Stimulated activated CD8-positive, alpha-beta memory T cell treated with anti-CD3 and anti-CD28 coated beads, Interleukin-4, amount 100 ng/mL, for 4 hours (primary cell): Measurements from ENCODE around the gene SH3PXD2A.

Experiments used
- DNase-seq, 2 donors: peaks; one replicate each; pipeline ENCODE4 v3.0.0-alpha.2; 2020; ENCODE audit warnings: low read depth in 2 of 2, low spot score in 1 of 2

SH3PXD2A gene

DNA sequence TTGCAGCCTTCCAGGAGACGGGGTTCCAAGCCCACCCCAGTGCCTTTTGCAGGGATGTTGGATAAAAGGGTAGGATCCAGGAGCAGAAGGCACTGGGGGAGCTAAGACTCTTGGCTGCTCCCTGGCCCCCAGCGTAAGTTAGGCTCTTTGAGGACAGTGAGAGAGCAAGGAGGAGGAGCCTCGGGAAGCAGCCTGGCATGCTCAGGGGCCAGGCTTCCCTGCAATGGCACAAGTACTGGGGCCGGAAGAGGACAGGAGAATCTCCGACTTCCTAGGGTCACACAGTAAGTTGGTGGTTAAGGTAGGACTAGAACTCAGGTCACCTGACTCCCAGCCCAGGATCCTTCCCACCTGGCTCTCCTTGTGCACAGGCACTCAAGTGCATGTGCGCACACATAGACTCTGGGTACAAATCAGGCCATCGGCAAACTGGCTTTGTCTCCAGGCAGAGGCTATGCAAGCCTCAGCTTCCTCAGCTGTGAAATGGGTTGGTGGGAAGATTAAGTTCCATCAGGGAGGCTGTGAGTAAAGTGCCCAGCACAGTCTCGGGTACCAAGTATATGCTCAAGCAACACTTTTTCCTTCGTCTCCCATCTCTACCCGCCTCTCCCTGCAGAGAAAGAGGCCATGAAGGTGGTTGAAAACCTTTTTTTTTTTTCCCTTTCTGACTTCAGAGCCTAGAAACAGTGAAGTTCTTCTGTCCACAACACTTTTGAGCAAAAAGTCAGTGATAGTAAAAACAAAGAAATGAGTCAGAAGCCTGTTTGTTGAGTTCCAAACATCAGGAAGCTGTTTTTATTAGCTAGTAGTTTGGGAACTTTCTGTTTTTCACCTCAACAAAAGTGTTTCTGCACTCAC is 282.8 kb downstream of the SH3PXD2A start:
- DNase-seq, result no peak

DNA sequence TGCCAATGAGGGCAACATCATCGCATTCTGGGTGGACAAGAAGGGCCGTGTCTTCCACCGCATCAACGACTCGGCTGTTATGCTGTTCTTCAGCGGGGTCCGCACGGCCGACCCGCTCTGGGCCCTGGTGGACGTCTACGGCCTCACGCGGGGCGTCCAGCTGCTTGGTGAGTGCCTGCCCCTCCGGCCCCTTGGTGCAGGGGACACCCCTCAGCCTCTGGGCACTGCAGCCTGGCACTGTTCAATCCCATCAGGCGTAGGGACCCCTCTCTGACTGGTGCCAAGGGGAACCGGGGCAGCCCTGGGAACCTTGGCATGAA is 283.8 kb downstream of the SH3PXD2A start:
- DNase-seq, result no peak

DNA sequence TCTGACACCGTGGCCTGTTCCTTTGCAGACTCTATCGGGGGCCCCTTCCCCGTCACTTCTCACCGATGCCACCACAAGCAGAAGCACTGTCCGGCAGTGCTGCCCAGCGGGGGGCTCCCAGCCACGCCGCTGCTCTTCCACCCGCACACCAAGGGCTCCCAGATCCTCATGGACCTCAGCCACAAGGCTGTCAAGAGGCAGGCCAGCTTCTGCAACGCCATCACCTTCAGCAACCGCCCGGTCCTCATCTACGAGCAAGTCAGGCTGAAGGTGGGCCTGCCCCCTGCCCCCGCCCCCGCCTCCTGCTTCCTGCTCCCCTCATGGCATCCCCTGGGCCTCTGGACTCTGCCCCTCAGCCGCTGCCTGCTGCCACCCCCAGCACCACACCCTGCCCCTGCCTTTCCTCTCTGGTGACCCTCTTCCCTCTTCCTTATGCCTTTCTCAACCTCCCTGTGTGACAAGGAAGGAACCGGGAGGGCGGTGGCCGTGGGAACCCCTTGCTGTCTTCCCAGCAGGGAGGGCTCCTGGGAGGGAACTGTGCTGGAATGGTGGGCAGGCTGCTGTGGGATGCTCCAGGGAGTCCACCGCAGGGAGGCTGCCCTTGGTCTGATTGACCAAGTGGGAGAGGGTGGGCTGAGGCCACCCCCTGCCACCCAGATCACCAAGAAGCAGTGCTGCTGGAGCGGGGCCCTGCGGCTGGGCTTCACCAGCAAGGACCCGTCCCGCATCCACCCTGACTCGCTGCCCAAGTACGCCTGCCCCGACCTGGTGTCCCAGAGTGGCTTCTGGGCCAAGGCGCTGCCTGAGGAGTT is 284.3 kb downstream of the SH3PXD2A start:
- DNase-seq, result no peak

DNA sequence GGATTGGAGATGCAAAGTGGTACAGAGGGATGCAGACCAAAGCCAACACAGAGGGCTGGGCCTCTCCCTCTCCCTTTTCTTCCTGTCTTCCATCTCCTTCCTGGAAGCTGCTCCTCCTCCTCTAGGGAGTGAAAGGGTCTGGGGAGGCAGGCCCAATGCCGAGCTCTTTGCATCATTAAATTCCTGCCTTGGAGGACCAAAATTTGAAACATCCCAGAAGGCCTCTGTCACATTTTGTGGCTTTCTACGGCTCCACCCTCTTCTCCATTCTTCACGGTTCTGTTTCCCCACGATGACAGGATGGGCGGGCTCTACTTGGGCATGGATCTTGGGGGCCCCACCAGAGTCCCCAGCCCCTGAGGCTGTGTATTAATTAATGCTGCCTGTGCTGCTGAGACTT is 285.5 kb downstream of the SH3PXD2A start:
- no peak for DNase-seq

DNA sequence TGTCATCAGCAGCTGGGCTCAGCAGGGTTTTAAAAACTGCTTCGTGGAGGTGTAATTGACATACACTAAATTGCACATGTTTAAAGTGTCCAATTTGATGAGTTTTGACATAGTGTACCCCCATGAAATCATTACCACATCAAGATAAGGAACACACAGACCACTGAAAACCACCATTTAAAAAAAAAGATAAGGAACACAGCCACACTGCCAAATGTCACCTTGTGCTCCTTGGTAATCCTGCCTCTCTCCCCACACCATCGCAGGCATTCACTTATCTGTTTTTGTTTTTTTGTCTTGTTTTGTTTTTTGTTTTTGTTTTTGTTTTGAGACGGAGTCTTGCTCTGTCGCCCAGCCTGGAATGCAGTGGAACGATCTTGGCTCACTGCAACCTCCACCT is 286.9 kb downstream of the SH3PXD2A start:
- no peak for DNase-seq

DNA sequence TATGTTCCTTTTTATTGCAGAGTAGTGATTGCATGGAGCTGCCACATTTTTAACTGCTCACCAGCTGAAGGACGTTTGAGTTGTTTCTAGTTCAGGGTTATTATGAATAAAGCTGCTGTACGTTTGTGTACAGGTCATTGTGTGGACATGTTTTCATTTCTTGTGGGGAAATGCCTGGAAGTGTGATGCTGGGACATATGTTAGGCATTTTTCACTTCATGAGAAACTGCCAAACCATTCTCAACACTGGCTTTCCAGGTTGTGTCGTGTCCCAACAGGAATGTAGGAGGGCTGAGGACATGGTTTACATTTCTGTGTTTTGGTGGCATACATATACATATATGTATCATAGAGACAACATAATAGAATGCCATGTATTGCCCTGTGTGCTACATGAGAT is 288.8 kb downstream of the SH3PXD2A start:
- DNase-seq, result no peak

DNA sequence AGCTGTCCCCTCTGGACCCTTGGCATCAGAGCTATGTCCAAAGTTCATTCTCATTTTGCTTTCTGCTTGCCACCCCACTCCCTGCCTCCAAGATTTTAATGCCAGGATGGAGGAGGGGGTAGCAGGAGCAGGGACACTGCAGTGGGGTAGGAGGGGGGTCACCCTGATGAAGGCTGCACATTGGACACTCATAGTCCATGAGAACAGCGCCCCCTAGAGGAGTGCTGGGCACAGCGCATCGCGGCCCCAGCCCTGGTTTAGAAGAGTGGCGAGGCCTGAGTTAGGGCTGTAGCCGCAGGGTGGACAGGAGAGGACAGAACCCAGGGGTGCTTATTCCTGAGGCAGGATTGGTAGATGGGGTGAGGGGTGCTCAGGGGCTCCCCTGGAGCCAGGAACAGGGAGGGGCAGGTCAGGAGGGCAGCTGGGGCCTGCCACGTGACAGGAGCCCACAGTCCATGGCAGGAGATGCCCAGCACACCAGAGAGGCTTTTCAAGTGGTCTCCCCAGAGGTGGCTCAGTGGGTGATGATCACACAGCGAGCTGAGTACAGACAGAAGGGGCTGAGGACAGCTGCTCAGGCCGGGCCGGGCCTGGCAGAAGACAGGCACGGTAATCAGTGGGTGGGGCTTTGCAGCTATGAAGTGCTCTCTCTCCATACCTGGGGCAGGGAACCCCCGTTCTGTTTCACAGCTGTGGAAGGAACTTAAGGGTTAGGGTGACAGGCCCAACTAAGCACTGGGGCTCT is 290.4 kb downstream of the SH3PXD2A start:
- DNase-seq, result no peak

DNA sequence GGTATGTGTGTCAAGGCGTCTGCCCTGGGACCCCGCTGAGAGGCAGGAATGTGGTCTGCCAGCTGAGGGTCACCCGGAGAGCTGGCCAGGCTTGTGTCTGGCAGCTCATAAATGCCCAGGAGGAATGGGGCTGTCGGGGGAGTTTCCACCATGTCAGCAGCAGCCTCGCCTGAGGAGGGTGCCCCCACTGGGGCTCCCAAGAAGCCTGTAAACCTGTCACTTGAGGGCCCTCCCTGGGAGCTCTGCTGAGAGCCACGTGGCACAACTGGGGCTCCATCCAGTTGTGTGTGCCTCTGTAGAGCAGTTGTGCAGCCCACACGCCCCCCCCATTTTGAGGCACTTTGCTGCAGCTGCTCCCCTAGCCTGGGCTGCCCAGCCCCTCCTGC is 291.3 kb downstream of the SH3PXD2A start:
- no peak for DNase-seq

DNA sequence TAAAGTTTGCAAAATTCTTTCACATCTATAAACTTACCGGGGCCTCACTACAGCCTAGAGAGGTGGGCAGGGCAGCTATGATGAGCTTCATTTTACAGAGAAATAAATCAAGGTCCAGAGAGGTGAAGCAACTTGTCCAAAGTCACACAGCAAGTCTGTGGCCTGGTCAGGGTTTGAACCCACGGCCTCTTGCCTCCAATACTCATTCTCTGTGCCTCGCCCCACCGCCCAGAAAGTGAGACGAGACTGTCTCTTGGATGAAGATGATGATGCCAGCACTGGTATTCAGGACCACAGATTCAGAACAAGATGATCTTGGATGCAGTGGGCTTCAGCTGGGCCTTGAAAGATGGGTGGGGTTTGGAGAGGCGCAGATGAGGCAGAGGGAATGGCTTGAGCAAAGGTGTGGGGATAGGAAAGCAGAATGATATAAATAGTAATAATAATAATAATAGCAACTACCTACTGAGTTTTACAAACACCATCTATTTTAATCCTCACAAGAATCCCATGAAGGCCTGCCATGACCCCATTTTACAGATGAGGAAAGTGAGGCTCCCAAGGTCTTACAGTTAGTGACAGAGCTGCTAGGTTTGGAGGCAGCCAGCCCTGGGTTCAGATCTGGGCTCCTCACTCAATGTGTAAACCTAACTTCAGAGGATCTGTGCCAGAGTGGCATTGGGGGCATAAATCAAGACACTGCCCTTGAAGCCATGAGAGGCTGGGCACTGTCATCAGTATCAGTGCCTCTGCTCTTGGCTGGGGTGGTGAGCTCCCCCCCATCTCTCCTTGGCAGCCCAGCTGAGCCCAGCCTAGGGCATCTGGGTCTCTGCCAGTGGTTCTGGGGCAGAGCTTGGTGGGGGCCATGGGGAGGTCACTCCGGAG is 291.9 kb downstream of the SH3PXD2A start:
- no peak for DNase-seq

DNA sequence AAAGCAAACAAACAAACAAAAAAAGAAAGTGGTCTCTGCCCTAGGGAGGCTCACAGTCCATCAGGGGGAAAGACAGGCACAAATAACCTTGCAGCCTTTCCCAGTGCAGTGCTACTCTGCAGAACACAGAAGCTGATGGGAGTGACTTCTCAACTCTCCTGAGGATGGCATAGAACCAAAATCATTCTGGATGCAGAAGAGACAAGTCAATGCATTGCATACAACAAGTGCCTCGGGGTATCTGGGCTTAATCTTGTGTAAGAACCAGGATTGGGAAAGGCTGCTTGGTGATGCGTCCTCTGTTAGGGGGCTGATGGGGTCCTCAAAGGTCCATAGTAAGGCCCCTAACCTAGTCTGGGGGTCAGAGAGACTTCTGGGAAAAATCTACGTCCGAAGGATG is 293.0 kb downstream of the SH3PXD2A start:
- no peak for DNase-seq

DNA sequence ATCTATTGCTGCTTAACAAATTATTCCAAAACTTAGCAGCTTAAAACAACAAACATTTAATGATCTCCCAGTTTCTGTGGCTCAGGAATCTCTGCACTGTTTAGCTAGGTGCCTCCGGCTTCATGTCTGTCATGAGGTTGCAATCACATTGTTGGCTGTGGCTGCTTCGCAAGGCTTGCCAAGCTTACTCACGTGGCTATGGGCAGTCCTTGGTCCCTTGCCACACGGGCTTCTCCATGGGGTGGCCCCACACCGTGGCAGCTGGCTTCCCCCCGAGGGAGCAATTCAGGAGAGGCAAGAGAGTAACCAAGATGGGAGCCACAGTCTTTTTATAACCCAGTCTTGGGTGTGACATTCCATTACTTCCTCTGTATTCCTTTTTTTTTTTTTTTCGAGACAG is 294.5 kb downstream of the SH3PXD2A start:
- DNase-seq, result no peak

DNA sequence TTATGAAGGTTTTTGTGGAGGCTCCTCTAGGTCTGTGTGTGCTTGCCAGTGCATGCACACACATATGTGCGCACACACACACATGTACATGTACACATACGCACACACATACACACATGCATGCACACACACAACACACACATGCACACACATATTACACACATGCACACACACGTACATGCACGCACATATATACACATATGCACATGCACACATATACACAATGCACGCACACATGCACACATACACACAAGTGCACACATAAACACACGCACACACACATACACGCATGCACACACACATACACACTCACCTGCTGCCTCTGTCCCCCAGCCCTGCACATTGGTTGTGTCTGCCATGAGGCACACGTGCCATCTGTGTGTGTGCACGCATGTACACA is 295.6 kb downstream of the SH3PXD2A start:
- no peak for DNase-seq

DNA sequence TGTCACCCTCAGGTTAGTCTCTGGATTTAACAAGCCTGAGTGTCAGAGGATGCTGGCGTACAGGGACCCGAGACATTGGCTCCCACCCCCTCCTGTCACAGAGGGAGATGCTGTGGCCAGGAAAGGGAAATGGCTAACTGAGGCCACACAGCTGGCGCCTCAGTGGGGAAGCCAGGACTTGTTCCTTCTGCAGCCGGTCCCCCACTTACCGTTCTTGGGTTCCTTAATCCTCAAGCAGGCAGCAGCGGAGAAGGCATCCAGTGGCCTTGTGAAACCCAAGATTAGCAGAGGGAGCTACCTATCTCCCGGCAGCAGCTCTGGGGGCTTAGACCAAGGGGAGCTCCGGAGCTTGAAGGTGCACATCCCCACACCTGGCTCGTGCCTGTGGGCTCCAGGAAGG is 296.5 kb downstream of the SH3PXD2A start:
- no peak for DNase-seq

DNA sequence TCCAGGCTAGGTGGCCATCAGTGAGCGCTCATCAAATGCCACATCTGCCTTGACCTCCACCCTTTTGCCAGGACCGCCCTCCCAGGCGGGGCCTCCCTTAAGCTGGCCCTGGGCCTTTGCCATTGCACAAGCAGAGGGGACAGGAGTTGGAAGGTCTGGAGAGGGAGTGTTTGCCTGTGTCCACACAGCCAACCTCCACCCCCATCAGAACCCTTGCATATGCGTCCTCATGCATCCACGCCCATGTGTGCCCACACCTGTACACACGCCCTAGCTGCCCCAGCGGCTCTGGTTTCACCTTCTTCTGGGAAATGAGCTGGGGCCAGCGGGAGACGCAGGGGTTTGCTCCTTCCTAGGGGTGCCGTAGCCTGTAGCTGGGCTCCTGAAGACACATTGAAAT is 297.9 kb downstream of the SH3PXD2A start:
- DNase-seq, result no peak

DNA sequence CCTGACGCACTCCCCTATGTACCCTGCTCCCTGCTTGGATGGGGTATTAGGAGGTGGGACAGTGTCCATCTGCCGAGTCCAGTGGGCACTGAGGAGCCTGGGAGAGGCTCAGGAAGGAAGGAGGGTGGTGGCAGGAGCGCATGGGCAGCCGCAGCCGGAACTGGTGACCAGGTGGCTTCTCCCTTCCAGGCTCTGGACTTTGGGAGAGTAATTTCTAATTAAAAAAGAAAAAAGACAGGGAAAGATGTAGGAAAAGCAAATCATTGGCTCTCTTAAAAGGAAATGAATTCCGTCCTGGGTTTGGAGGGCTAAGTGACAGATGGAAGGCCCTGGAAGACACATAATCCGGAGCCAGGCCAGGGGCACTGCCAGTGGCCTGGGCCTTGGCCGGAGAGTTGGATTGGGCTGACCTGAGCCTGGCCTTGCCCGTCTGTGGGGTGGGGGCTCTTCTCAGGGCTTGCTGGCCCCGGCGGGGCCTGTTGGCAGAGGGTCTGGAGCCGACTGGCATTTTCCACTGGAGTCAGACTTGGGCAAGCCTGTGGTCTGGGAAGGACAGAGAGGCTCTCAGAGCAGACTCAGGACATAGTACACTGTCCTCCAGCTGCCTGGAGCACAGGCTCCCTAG is 298.9 kb downstream of the SH3PXD2A start:
- no peak for DNase-seq

DNA sequence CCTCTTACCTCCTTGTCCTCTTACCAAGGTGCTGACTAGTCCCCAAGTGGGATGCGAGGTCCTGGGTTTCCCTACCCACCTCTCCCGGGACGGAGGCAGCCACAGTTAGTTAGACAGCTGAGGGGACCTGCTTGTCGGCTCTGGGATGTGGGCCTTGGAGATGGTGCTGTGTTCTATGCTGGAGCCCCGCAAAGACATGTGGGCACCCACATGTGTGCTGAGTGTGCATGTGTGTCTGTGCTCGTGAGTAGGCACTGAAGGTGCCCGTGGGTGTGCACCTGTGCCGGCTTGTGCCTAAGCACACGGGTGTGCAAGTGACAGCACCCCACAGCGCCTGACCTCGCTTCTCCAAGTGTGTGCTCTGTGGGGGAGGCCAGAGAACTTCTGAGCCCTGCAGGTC is 299.7 kb downstream of the SH3PXD2A start:
- no peak for DNase-seq

DNA sequence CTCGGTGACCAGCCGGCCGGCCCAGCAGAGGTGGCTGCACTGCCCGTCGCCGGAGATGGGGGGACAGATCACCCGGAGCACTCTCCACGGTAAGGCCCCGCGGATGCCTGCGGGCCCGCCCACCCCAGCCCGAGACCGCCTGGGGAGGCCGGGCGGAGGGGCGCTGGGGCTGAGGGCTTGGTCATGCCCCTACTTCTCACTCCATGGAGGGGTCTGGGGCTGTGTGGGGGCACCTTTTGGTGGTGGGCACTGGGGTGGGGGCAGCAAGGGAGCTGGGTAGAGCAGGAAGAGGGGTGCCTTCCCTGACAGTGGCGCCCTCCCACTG is 300.1 kb downstream of the SH3PXD2A start:
- DNase-seq, result no peak

DNA sequence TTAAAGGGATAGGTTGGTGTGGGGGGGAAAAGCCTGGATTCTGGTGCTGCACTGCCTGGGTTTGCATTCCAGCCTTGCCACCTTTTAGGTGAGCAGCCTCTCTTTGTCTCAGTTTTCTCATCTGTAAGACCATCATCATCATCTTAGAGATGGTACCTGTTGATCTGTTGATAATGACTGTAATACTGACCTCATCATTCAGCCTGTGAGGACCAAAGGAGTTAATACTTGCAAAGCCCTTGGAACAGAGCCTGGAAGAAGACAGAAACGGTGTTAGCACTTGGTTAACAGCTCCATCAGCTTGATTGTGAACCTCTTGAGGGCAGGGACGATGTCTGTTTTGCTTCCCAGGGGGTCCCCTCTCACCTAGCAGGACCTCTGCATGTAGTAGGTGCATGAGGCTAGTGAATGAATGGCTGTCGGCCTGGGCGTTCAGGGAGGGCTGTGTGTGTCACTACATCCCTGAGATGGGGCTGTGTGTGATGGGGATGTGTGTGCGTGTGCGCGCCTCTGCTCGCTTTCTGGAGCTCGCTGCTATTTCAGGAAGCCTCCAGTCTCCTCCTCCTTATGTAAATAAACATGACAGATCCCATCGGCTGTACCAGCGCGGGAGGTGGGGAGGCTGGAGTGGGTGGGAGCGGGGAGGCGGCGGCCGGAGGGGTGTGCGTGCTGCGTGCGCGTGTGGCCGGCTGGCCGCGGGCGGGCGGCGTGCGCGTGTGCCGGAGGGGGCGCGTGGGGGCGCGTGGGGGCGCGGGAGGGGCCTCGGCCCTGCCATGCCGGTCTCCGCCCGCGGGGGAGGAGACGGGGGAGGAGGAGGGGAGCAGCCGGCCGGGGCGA is 300.7 kb downstream of the SH3PXD2A start:
- no peak for DNase-seq

DNA sequence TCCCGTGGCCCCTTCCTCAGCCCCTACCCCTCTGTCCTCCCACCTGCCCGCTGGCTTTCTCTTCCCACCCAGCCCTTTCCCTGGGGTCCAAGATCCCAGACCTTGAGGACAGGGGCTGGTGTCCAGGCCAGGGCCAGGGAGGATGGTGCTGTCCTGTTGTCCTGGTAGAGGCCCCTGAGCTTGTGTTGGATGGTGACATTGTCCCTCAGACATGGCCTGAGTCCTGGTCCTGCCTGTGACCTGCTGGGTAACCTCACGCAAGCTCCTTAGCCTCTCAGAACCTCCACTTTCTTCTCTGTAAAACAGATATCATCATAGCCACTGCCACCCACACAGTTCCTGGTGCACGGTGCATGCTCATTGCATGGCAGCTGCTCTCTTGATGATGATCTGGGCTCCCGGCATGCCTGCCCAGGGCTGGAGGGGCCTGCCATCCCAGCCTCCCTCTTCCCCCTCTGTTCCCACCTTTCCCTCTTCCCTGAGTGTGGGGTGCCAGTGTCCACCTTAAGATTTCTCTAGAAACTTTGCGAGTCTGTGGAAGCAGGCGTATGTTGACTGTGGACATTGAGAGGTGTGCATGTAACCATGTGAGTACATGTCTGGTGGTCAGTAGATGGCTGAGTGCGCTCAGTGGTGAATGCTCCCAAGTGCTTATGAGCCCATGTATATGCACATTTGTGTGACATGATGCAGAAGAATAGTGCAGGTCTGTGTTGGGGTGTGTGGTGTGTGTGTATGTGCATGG is 301.5 kb downstream of the SH3PXD2A start:
- DNase-seq, result peak in 1 of 2 donors; percentile 4
